Amygdala (tissue), 56 donors: ENCODE data around the gene RABL6.

Experiments used
- DNase-seq, 56 donors: peaks; one replicate each; lab custom pipeline; 2025; lab: John Stamatoyannopoulos, UW

RABL6 gene

DNA sequence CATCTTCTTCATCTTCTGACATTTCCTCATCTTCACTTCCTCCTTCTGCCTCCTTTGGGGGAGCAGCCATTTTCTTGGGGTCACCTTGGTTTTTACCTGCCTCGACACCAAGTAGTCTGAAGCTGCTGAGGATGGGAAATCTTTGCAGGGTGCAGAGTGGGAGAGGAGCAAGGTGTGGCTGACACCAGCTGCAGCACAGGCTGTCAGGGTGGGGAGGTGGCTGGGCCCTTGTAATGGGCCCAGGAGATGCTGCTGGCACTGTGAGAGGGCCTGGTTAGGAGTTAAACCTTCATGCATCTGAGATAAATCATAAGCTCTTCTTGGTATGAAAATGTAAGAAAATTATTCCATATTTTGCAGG, 7.7 kb downstream of the RABL6 start:
- no peak for DNase-seq

- DNase-seq, result peak in 3 of 56 donors; percentile 12 to 20 (median 16)
Measured at GRCh38 chr9:136820971-136821825, 13.4 kb downstream of the RABL6 start.

DNA sequence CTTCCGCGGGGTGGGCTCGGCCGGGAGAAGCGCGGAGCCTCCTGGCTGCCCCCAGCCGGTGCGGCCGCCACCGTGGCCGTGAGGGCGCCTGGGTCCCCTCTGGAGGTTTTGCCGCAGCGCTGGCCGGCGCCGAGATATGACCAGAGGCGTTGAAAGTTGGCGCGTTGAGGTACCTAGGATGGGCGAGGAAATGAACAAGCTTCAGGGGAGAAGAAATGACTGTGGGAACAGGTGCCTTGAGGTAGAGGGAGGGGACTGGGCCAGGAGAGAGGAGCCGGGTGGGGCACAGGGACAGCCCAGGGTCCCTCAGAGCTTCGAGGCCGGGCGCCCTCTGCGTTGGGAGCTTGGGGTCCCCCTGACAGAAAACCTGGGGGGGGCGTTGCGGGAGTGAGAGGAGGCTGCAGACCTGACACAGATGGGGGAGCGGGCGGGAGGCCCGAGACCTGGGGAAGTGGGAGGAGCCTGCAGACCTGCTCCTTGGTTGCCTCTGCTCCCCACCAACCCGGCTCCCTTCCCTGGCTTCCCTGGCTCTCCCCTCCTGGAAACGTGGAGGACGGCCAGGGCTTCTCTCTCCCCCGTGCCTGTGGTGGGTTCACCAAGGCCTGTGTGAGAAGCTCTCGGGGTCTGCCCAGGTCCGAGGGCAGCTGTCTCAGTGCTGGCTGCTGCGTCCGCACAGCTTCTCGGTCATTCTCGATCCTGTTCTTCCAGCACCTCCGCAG, 14.2 kb downstream of the RABL6 start:
- no peak for DNase-seq

GRCh38 chr9:136823136-136824046, 15.6 kb downstream of the RABL6 start:
- peak in 1 of 56 donors; percentile 23 for DNase-seq

DNA sequence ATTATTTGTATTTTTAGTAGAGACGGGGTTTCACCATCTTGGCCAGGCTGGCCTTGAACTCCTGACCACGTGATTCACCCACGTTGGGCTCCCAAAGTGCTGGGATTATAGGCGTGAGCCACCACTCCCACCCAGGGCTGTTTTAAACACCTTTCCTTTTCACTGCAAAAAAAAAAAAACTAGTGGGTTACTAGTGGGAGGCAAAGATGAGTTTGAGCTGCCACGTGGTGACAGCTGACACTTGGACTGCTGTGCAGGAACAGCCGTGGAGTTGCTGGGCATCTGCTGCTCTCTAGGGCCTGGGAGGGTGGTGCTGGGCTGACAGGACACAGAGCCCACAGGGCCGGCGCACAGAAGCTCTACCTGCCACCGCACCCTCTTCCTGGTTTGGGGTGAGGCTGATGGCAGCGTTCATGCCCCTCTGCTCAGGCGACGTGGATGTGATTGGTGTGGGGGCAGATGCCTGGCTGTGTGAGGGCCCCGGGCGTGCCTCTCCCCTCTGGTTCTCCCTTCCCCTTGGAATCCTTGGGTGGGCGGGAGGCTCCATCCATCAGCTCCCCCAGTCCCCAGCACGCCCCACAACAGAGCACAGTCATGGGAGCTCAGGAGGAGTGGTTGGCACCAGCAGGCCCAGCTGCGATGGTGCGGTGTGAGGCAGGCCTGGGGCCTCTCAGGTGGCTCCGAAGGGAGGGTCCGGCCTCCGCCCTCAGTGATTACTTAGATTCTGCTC, 16.9 kb downstream of the RABL6 start:
- no peak for DNase-seq

GRCh38 chr9:136825295-136826187, 17.8 kb downstream of the RABL6 start:
- DNase-seq, result no peak

DNA sequence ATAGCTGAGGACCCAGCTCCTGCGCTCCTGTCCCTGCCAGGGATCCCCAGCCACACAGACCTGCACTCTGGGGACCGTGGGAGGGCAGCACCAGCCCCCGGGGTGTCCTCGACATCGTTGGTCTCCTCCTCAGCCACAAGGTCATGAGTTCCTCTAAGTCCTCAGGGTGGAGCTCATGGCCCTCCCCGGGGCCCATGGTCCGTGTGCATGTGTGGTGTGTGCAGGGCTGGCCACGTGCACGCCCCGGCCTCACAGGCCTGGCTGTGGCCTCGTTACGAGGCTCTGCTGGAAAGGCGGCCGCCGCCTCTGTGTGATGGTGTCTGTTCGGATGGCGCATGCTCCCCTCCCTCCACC, 18.4 kb downstream of the RABL6 start:
- no peak for DNase-seq

DNA sequence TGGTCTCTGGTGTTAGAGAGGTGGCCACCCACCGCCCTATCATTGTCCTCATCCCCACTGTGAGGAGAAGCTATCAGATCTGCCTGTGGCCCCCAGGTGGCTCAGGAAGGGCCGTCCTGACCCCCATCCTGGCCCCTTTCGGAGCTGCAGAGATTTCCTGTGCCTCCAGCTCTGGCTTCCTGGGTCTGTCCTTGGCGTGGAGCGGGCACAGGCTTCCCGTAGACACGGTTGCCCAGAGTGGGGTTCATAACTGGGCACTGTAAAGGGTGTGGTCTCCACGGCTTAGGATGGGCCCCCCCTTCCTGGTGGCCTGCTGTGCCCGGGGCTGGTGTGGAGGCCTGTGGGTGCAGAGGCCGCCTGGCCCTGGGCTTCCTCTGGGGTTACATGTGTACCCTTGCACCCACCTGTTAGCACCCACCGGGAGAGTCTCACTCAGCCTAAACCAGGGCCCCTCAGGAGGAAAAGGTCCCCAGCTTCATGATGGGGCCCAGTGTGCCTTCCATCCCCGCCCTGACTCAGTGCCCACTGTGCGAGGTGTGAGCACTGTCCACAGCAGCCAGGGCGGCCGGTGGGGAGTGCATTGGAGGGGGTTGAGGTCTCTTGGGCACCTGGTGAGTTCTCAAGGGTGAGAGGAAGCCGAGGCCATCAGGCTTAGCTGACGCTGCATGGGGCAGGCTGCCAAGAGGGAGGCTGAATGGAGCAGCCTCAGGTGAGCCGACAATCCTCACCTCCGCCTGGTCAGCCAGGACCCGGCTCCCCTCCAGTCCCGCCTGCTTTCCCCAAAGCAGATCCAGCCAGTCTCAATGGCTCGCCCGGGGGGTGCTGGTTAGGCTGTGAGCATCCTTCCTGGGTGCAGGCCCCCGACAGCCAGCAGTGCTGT, 19.2 kb downstream of the RABL6 start:
- DNase-seq, result no peak

DNA sequence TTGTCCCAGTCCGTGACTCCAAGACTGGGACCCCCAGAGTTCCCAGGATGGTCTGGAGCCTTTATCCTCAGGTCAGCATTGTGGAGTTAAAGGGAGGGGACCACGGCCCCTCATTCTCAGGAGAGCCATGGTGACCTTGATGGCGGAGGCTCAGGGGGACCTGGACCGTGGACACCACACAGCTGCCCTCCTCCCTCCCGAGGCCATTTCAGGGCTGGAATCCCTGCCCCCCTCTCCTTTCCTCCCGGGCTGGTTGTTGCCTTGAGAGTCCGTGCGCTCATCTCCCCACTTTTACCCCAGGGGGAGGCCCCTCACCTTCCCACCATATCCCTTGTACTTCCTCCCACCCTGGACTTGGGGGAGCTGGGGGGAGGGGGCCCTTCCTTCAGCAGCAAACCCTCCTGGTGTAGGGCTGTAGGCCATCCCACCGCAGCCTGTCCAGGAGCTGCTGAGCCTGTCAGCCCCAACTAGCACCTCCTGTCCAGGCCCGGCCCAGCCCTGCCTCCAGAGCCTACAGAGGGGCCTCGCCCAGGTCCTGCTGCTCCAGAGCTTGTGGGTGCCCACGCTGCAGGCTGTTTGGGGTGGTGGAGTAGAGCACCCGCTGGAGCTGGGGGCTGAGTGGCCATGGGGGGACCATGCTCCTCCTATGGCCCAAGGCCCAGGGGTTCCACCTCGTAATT, 20.2 kb downstream of the RABL6 start:
- no peak for DNase-seq

DNA sequence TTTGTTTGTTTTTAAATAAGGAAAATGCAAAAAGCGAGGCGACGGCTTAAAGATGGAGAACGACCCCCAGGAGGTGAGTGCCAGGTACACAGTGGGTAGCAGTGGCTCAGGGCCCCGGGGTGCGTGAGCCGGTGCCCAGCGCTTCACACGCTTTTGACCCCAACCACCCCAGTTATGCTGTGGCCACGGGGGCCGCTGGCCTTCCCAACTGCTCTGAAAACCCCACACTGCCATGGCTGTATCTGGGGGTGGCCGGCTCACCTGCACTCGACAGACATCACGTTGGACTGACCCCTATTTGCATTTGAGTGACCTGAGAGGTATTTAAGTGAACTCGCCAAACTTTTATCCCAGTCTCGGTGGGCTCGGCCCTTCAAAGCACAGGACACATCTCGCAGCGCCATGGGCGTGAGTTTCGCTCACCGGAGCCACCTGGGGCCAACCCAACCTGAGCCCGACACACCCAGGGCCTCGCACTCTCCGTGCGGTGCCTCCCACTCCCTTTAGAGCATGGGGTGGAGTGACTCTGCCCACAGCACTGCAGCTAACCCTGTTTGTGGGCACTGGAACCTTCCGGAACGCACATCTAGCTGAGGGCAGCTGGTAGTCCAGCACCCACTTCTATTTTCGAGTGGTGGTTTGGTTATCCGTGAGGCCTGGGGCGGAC, 20.9 kb downstream of the RABL6 start:
- DNase-seq, result no peak

DNA sequence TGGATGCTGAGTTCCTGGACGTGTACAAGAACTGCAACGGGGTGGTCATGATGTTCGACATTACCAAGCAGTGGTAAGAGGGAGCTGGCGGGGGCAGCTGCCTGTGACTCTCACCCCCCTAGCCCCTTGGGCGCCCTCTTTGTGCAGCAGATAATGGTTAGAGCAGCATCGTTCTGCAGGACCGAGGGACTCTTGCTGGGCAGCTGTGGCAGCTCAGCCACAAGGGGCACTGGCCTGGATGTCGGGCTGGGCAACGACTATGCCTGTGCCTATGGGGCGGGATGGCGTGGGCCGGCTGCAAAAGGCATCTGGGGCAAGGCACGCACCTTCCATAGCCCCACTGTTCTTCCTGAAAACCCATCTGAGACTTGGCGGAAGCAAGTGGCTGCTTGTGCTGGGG, 21.7 kb downstream of the RABL6 start:
- no peak for DNase-seq

DNA sequence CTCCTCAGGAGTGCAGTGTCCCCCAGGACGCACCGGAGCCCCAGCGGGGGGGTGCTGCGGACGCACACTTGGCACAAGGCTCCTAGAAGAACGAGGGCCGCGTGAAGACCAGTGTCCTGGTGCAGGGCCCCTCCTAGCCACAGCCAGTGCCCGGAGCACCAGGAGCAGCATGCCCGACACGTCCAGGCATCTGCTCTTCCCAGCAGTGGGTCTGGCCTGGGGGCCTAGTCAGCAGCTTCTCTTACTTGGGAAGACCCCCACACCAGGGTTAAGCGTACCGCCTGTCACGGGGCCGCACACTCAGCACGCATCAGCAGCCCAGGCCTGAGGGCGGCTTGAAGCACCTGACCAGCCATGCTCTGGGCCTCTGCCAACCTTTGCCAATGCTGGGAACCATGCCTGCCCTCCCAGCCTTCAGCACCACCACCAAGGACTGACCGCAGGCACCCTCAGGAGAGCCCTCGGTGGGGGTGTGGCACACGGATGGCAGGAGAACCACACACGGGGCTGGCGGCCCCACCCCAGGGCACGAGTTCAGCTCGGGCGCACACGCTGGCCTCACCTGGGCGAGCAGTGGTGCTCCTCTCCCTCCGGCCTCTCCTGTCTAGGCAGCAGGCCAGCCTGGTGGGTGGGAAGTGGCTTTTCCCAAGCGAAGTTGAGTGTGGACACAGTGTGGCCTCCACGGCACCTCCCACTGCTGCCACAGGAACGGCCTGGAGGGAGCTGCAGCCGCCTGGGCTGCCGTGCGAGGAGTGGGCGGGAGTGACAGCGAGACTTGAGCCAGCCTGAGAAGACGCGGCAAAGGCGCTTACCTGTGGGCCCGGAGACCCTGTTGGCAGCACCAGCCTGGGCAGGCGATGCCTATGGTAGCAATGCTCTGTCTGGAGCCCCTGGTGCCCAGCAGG, 22.5 kb downstream of the RABL6 start:
- no peak for DNase-seq

DNA sequence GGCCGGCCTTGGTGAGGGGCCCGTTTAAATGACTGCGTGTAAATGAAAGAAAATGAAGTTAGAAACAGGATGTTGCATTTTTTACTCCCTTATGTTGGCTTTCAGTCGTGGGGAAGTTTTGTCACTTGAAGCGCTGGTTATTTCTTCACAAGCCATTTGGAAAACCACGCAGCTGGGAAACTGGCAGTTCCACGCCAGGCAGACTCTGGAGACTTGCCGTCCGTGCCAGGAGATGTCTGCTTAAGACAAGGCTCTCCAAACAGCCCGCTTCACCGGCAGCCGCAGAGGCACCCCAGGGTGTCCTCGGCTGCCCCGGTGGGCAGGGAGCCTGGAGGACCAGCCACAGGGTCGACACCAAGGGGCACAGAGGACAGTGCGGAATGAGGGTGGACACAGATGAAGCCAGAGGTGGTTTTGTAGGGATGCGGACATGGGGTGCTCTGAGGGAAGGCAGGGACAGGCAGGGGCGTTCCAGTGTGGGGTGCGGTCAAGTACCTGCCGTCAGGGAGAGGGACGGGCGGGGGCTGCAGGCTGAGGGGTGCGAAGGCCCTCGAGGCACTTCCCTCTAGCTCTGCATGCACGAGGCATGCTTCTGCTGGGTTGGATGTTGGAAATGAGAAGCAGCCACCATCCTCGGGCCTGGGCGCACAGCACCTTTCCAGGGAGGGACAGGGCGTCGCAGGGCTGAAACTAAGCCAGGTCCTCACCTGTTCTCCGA, 23.4 kb downstream of the RABL6 start:
- no peak for DNase-seq

- DNase-seq, result no peak
Measured at GRCh38 chr9:136831720-136832104, 24.0 kb downstream of the RABL6 start.

GRCh38 chr9:136832581-136832980, 24.8 kb downstream of the RABL6 start:
- no peak for DNase-seq
